GM23338 (cell line): ENCODE results near the gene WNT7A. TPM values are rescaled to one million over a fixed set of nuclear protein-coding genes. Genes with fewer than 3 reads are reported as not detected.

ENCODE experiments used
- ATAC-seq: fragments of 200-7000 bp; cut with Tn5 transposase; 3 replicates; pipeline ENCODE4 v1.9.1; 2020
- DNase-seq: peaks from one replicate; pipeline ENCODE4 v3.0.0-alpha.2; 2015; ENCODE audit warnings: low spot score
- H2AFZ ChIP-seq: fragments of 200-600 bp; sonication (generic); 2 replicates; pipeline ENCODE4 v1.8.0; 2016; ENCODE audit warnings: antibody characterized with exemption, mild to moderate bottlenecking, moderate library complexity
- H3F3A ChIP-seq: fragments of 200-600 bp; sonication (generic); replicated peaks from 2 replicates; pipeline ENCODE4 v1.8.0; 2017; ENCODE audit warnings: antibody characterized with exemption, mixed run types, low read depth
- H3K27ac ChIP-seq: fragments of 200-600 bp; sonication (generic); 2 replicates; pipeline ENCODE4 v1.6.1; 2016; ENCODE audit warnings: low read depth
- H3K27me3 ChIP-seq: fragments of 200-600 bp; sonication (generic); 2 replicates; pipeline ENCODE4 v1.8.0; 2016; ENCODE audit warnings: mild to moderate bottlenecking, mixed run types, moderate library complexity; ENCODE audit not compliant: insufficient read depth
- H3K36me3 ChIP-seq: fragments of 200-600 bp; sonication (generic); 2 replicates; pipeline ENCODE4 v1.8.0; 2016; ENCODE audit warnings: mild to moderate bottlenecking; ENCODE audit not compliant: insufficient read depth
- H3K4me1 ChIP-seq: fragments of 200-600 bp; sonication (generic); 2 replicates; pipeline ENCODE4 v1.8.0; 2016; ENCODE audit warnings: mild to moderate bottlenecking, moderate library complexity; ENCODE audit not compliant: insufficient read depth
- H3K4me2 ChIP-seq: fragments of 200-600 bp; sonication (generic); 2 replicates; pipeline ENCODE4 v1.7.1; 2017; ENCODE audit warnings: mixed run types
- H3K4me3 ChIP-seq: fragments of 200-600 bp; sonication (generic); 2 replicates; pipeline ENCODE4 v1.6.1; 2016; ENCODE audit warnings: mixed run types
- H3K79me2 ChIP-seq: fragments of 200-600 bp; sonication (generic); replicated peaks from 2 replicates; pipeline ENCODE4 v1.8.0; 2017; ENCODE audit warnings: mild to moderate bottlenecking; ENCODE audit not compliant: insufficient read depth
- H3K9me2 ChIP-seq: fragments of 200-600 bp; sonication (generic); 2 replicates; pipeline ENCODE4 v1.8.0; 2017; ENCODE audit not compliant: insufficient read depth
- H4K20me1 ChIP-seq: fragments of 200-600 bp; sonication (generic); replicated peaks from 2 replicates; pipeline ENCODE4 v1.8.0; 2017; ENCODE audit warnings: mild to moderate bottlenecking; ENCODE audit not compliant: insufficient read depth
- H3K27ac Mint-ChIP-seq: 2 replicates; pipeline ENCODE4 v1.8.0; 2020; ENCODE audit warnings: inconsistent platforms, mild to moderate bottlenecking, moderate library complexity, mixed read lengths
- H3K27me3 Mint-ChIP-seq: 3 replicates; pipeline ENCODE4 v1.8.0; 2022; ENCODE audit warnings: low read depth, mild to moderate bottlenecking, moderate library complexity, mixed read lengths, inconsistent platforms; ENCODE audit not compliant: insufficient read depth, poor library complexity
- H3K36me3 Mint-ChIP-seq: 3 replicates; pipeline ENCODE4 v1.8.0; 2021; ENCODE audit warnings: low read depth, mild to moderate bottlenecking, inconsistent platforms, moderate library complexity, mixed read lengths
- H3K4me1 Mint-ChIP-seq: 3 replicates; pipeline ENCODE4 v1.8.0; 2020; ENCODE audit warnings: mild to moderate bottlenecking, inconsistent platforms, mixed read lengths
- H3K4me3 Mint-ChIP-seq: 3 replicates; pipeline ENCODE4 v1.8.0; 2021; ENCODE audit warnings: moderate library complexity, mild to moderate bottlenecking, inconsistent platforms, mixed read lengths
- H3K9me3 Mint-ChIP-seq: 3 replicates; pipeline ENCODE4 v1.8.0; 2020; ENCODE audit warnings: moderate library complexity, mild to moderate bottlenecking, inconsistent platforms, mixed read lengths
- CREB1 ChIP-seq: fragments of 250-450 bp; sonication (Bioruptor Pico); IDR thresholded peaks from 2 replicates; pipeline ENCODE4 v1.5.0; 2020; ENCODE audit warnings: low read depth, mild to moderate bottlenecking, moderate library complexity
- EZH2 ChIP-seq: fragments of 200-600 bp; sonication (generic); IDR thresholded peaks from one replicate; pipeline ENCODE4 v1.8.0; 2017; ENCODE audit warnings: antibody characterized with exemption, mild to moderate bottlenecking, low read depth; ENCODE audit not compliant: unreplicated experiment
- JUNB ChIP-seq: IDR thresholded peaks from one replicate; pipeline ENCODE4 v1.6.1; 2016; ENCODE audit warnings: antibody characterized with exemption; ENCODE audit not compliant: unreplicated experiment
- POLR2AphosphoS5 ChIP-seq: IDR thresholded peaks from 2 replicates; pipeline ENCODE4 v1.6.1; 2016; ENCODE audit warnings: antibody characterized with exemption, low read depth
- REST ChIP-seq: IDR thresholded peaks from one replicate; pipeline ENCODE4 v1.6.1; 2018; ENCODE audit warnings: antibody characterized with exemption; ENCODE audit not compliant: unreplicated experiment
- STAT1 ChIP-seq: IDR thresholded peaks from one replicate; pipeline ENCODE4 v1.6.1; 2016; ENCODE audit warnings: antibody characterized with exemption; ENCODE audit not compliant: unreplicated experiment
- ZNF331 ChIP-seq: fragments of 250-450 bp; sonication (Bioruptor Pico); IDR thresholded peaks from 2 replicates; pipeline ENCODE4 v1.5.0; 2020; ENCODE audit warnings: low read depth, mild to moderate bottlenecking, moderate library complexity
- polyA plus RNA-seq: library from polyadenylated mRNA; unstranded; fragments of >200 nt; fragmentation: Nextera tagmentation; extraction: Ambion mirVana; gene quantifications from 2 replicates; pipeline ENCODE4 v1.2.1, GENCODE V29; 2016
- total RNA-seq: library from RNA; depleted of rRNA; stranded (reverse); fragments of >200 nt; shearing (Covaris generic); gene quantifications from 2 replicates; pipeline ENCODE4 v1.2.3, GENCODE V29; 2014
- TF ChIP-seq, protein P1 (sequence below), 2 experiments: fragments of 200-600 bp in 1 of 2; sonication (generic) in 1 of 2; conservative IDR thresholded peaks; 2 replicates each; pipeline versions ENCODE4 v1.5.1 to v1.6.1; 2016 to 2017; ENCODE audit warnings: antibody characterized with exemption in 2 of 2, low read depth in 2 of 2, mild to moderate bottlenecking in 2 of 2, moderate library complexity in 1 of 2

The WNT7A gene
- total and polyA plus RNA-seq, 2 experiments from 2014 or later: not detected

- TF ChIP-seq, protein P1, sequence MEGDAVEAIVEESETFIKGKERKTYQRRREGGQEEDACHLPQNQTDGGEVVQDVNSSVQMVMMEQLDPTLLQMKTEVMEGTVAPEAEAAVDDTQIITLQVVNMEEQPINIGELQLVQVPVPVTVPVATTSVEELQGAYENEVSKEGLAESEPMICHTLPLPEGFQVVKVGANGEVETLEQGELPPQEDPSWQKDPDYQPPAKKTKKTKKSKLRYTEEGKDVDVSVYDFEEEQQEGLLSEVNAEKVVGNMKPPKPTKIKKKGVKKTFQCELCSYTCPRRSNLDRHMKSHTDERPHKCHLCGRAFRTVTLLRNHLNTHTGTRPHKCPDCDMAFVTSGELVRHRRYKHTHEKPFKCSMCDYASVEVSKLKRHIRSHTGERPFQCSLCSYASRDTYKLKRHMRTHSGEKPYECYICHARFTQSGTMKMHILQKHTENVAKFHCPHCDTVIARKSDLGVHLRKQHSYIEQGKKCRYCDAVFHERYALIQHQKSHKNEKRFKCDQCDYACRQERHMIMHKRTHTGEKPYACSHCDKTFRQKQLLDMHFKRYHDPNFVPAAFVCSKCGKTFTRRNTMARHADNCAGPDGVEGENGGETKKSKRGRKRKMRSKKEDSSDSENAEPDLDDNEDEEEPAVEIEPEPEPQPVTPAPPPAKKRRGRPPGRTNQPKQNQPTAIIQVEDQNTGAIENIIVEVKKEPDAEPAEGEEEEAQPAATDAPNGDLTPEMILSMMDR (conservative IDR thresholded peaks at IDR 0.05; ENCODE audit: low read depth in 2 of 2): no peak
- no peak for TF ChIP-seq JUNB
- no peak for TF ChIP-seq REST
- TF ChIP-seq STAT1: no peak
- no peak for TF ChIP-seq POLR2AphosphoS5
- TF ChIP-seq ZNF331 (CRISPR knock-in tag): no peak
- no peak for TF ChIP-seq CREB1 (CRISPR knock-in tag)
- Mint-ChIP-seq H3K27me3 (peaks cover 4% of the 10 kb centered on the region), H3K27ac (no peak overlapping the region), H3K36me3 (no peaks in the 10 kb centered on the region), H3K4me1 (peaks cover 13% of the 10 kb centered on the region), H3K4me3 (no peak overlapping the region), H3K9me3 (no peaks in the 10 kb centered on the region)
- ATAC-seq: no peak
- Histone ChIP-seq H3K27ac (no peak overlapping the region), H3K79me2 (no peaks in the 10 kb centered on the region), H3K27me3 (no peaks in the 10 kb centered on the region), H2AFZ (no peak overlapping the region), H4K20me1 (no peaks in the 10 kb centered on the region), H3K4me3 (no peak overlapping the region), H3K9me2 (no peaks in the 10 kb centered on the region), H3F3A (no peaks in the 10 kb centered on the region), H3K4me2 (no peak overlapping the region), H3K36me3 (no peaks in the 10 kb centered on the region), H3K4me1 (0 out of 2 replicates have a peak, but pooled peaks cover 4% of the 10 kb centered on the region)
- no peak for DNase-seq
Measured at GRCh38 chr3:13801361-13802204, 78.3 kb downstream of the WNT7A start.

DNA sequence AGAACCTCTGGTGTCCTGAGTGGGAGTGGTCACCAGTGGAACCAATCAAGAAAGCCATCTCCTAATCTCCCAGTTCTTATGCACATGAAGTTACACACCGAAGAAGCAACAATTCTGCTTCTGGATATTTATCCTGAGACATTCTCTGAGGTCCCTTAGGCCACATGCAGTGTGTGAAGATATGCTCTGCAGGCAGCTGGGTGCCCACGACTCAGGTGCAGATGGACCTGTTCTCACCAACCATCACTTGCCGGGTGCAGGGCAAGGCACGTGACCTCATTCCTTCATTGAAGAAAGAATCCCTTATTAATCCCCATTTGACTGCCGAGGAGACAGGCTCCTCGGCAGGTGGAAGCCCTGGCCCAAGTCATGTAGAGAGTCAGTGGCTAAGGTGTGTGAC lies 79.8 kb downstream of the WNT7A start:
- no peak for TF ChIP-seq EZH2
- no peak overlapping the region for H3K4me3 Mint-ChIP-seq
- no peak overlapping the region for H3K27ac Mint-ChIP-seq
- no peak overlapping the region for H3K4me2 ChIP-seq
- no peaks in the 10 kb centered on the region for H3K9me2 ChIP-seq
- H3K4me3 ChIP-seq: no peak overlapping the region
- peaks cover 19% of the 10 kb centered on the region for H3K4me1 Mint-ChIP-seq
- no peaks in the 10 kb centered on the region for H3K79me2 ChIP-seq
- H3K27me3 ChIP-seq: no peaks in the 10 kb centered on the region
- no peaks in the 10 kb centered on the region for H4K20me1 ChIP-seq
- 0 out of 2 replicates have a peak, but pooled peaks cover 4% of the 10 kb centered on the region for H3K4me1 ChIP-seq
- ATAC-seq (no peak), DNase-seq (no peak)
- no peak overlapping the region for H3K27ac ChIP-seq
- H3K36me3 ChIP-seq: no peaks in the 10 kb centered on the region
- no peaks in the 10 kb centered on the region for H3K36me3 Mint-ChIP-seq
- H3F3A ChIP-seq: no peaks in the 10 kb centered on the region
- no peaks in the 10 kb centered on the region for H3K9me3 Mint-ChIP-seq
- H2AFZ ChIP-seq: no peak overlapping the region
- peaks cover 9% of the 10 kb centered on the region for H3K27me3 Mint-ChIP-seq
